ENCODE measurements around the gene GPR183.
"Not testable (repeated sequence)": the region's sequence is repeated elsewhere in the genome, so short reads cannot be mapped to it uniquely, and the experiment has no call there.

GRCh38 chr13:99249178-99249577, 58.0 kb downstream of the GPR183 start:
- TF ChIP-seq, protein P1, sequence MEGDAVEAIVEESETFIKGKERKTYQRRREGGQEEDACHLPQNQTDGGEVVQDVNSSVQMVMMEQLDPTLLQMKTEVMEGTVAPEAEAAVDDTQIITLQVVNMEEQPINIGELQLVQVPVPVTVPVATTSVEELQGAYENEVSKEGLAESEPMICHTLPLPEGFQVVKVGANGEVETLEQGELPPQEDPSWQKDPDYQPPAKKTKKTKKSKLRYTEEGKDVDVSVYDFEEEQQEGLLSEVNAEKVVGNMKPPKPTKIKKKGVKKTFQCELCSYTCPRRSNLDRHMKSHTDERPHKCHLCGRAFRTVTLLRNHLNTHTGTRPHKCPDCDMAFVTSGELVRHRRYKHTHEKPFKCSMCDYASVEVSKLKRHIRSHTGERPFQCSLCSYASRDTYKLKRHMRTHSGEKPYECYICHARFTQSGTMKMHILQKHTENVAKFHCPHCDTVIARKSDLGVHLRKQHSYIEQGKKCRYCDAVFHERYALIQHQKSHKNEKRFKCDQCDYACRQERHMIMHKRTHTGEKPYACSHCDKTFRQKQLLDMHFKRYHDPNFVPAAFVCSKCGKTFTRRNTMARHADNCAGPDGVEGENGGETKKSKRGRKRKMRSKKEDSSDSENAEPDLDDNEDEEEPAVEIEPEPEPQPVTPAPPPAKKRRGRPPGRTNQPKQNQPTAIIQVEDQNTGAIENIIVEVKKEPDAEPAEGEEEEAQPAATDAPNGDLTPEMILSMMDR (IDR thresholded peaks at IDR 0.05; ENCODE audit: insufficient read depth, low read length, poor library complexity, severe bottlenecking): not testable (repeated sequence)
- not testable (repeated sequence) for TF ChIP-seq EZH2phosphoT487 (conservative IDR thresholded peaks at IDR 0.05; ENCODE audit: low read length)
